Mucosa of descending colon (tissue), 3 donors: ENCODE data around the gene APH1B. TPM values are rescaled to one million over a fixed set of nuclear protein-coding genes. Genes with fewer than 3 reads are reported as not detected.

ENCODE experiments used
- ATAC-seq: fragments of 200-7000 bp; cut with Tn5 transposase; one replicate; pipeline ENCODE4 v1.9.1; 2020; ENCODE audit warnings: mild to moderate bottlenecking, moderate library complexity
- DNase-seq, 3 donors: peaks; one replicate each; pipeline ENCODE4 v3.0.0-alpha.2; 2020
- H3K36me3 ChIP-seq: fragments of 200-600 bp; one replicate; pipeline ENCODE4 v1.8.0; 2021; ENCODE audit warnings: low read depth, mild to moderate bottlenecking
- H3K4me1 ChIP-seq: fragments of 200-600 bp; one replicate; pipeline ENCODE4 v1.8.0; 2021; ENCODE audit warnings: low read depth, mild to moderate bottlenecking
- H3K4me3 ChIP-seq: fragments of 200-600 bp; one replicate; pipeline ENCODE4 v1.8.0; 2021; ENCODE audit warnings: mild to moderate bottlenecking
- H3K9me3 ChIP-seq: fragments of 200-600 bp; one replicate; pipeline ENCODE4 v1.8.0; 2021; ENCODE audit warnings: mild to moderate bottlenecking
- intact Hi-C, 2 donors: fragments of 100-400 bp; cut with DNase I in 1 of 2; cut with micrococcal nuclease in 1 of 2; formaldehyde crosslinking; loops; one replicate each; pipeline versions ENCODE4 v1.11.0 to v1.11.1; 2022; cut with DNase I, micrococcal nuclease
- total RNA-seq, 3 donors: library from RNA; stranded (reverse); fragmentation: NEBNext Ultra II Directional in 2 of 3; extraction: Animal tissue kit (Norgen Biotek cat#: 25700) in 2 of 3; gene quantifications; one replicate each; pipeline versions ENCODE4 v1.2.1 to v1.2.4, GENCODE V29; 2021 to 2023
- TF ChIP-seq, protein P1 (sequence below): fragments of 200-600 bp; IDR thresholded peaks from one replicate; pipeline ENCODE4 v1.8.0; 2022; ENCODE audit warnings: antibody characterized with exemption, mild to moderate bottlenecking
- donor health status: DM: no; HTN: no; CAD: no; lungs with moderate emphysema.
- donor health status: DM: no; HTN: no; CAD: no.
- donor health status: DM: no; HTN: yes; CAD: no.

The APH1B gene
- total RNA-seq, 3 donors from 2014 or later, result 6.1 to 12.7 (median 11.4) TPM

GRCh38 chr15:63306492-63307073 lies 29.2 kb downstream of the APH1B start:
- ATAC-seq (peak; percentile 45), DNase-seq (no peak)
- intact Hi-C loops, result no loop called here
- Histone ChIP-seq H3K4me1 (no peaks in the 10 kb centered on the region), H3K4me3 (no peak overlapping the region), H3K9me3 (no peaks in the 10 kb centered on the region), H3K36me3 (no peaks in the 10 kb centered on the region)
- TF ChIP-seq, protein P1, sequence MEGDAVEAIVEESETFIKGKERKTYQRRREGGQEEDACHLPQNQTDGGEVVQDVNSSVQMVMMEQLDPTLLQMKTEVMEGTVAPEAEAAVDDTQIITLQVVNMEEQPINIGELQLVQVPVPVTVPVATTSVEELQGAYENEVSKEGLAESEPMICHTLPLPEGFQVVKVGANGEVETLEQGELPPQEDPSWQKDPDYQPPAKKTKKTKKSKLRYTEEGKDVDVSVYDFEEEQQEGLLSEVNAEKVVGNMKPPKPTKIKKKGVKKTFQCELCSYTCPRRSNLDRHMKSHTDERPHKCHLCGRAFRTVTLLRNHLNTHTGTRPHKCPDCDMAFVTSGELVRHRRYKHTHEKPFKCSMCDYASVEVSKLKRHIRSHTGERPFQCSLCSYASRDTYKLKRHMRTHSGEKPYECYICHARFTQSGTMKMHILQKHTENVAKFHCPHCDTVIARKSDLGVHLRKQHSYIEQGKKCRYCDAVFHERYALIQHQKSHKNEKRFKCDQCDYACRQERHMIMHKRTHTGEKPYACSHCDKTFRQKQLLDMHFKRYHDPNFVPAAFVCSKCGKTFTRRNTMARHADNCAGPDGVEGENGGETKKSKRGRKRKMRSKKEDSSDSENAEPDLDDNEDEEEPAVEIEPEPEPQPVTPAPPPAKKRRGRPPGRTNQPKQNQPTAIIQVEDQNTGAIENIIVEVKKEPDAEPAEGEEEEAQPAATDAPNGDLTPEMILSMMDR, result no peak

DNA sequence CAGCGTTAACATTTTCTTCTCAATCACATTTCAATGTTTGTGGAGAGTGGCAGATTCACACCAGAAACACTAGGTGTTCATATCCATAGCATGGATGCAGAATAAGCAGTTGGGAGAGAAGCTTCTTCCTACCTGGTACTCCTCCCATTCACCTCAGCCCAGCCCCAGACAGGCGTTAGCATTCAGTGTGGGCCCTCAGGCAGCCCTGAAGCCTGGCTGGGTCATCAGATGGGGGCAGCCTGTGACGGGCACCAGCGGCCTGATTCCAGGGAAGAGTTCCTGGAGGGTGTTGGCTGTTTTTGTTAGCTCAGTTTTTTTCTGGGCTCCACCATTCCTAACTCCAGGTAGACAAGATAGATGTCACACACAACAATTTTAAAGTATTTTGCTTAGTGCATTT lies 31.1 kb downstream of the APH1B start:
- intact Hi-C loops, result no loop called here
- DNase-seq (no peak), ATAC-seq (peak; percentile 38)
- TF ChIP-seq, protein P1, result no peak
- Histone ChIP-seq H3K4me1 (no peaks in the 10 kb centered on the region), H3K36me3 (no peaks in the 10 kb centered on the region), H3K9me3 (no peaks in the 10 kb centered on the region), H3K4me3 (no peak overlapping the region)

DNA sequence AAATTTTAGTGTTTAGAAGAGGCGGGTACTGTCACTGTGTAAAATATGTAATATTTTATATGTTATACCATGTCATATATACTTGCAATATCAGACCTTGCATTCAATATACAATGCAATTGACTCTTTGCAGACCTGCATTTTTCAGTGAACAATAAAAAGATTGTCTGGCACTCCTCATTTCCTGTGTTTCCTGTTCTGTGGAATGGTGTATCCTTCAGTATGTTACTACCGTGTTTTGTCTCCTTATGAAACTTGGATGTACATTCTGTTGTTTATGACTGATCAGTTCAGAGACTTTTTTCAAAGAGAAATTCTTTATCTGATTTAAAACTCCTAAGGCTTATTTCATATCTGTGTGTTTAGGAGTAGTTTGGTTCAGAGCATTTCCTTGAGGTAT lies 31.5 kb downstream of the APH1B start:
- TF ChIP-seq, protein P1, result no peak

DNA sequence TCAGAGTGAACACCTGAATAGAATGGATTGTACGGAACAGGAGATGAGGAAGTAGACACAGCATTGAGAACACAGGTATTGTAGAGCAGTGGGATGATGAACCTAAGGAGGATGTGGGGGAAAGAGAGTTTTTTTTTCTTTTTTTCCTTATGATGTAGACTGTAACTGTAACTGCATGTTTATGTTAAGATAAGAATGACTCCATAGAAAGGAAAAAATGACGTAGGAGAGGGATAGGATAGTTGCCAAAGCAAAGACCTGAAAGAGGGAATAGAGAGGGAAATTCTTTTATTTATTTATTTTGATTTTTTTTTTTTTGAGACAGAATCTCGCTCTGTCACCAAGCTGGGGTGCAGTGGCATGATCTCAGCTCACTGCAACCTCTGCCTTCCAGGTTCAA lies 33.2 kb downstream of the APH1B start:
- H3K4me3 ChIP-seq, result no peak overlapping the region
- no peak for ATAC-seq
- no peaks in the 10 kb centered on the region for H3K4me1 ChIP-seq
- H3K9me3 ChIP-seq, result no peaks in the 10 kb centered on the region
- intact Hi-C loops, result no loop called here
- TF ChIP-seq, protein P1, result no peak
- no peak for DNase-seq
- no peaks in the 10 kb centered on the region for H3K36me3 ChIP-seq

More for the DNA sequence above, 31.5 kb downstream of the APH1B start:
- no peaks in the 10 kb centered on the region for H3K36me3 ChIP-seq
- intact Hi-C loops, result no loop called here
- no peaks in the 10 kb centered on the region for H3K4me1 ChIP-seq
- DNase-seq (no peak), ATAC-seq (peak; percentile 76)
- H3K9me3 ChIP-seq, result no peaks in the 10 kb centered on the region
- H3K4me3 ChIP-seq, result no peak overlapping the region

- TF ChIP-seq, protein P1, result no peak
- ATAC-seq, result no peak
These were observed 34.9 kb downstream of the APH1B start for GRCh38 chr15:63312286-63312685.

GRCh38 chr15:63313825-63314224 lies 36.4 kb downstream of the APH1B start:
- H3K36me3 ChIP-seq, result no peaks in the 10 kb centered on the region
- TF ChIP-seq, protein P1, result no peak
- no peaks in the 10 kb centered on the region for H3K9me3 ChIP-seq
- ATAC-seq, result no peak
- no peak for DNase-seq
- H3K4me3 ChIP-seq, result no peak overlapping the region
- intact Hi-C loops, result no loop called here
- H3K4me1 ChIP-seq, result no peaks in the 10 kb centered on the region

More at GRCh38 chr15:63312286-63312685, 34.9 kb downstream of the APH1B start:
- H3K9me3 ChIP-seq, result no peaks in the 10 kb centered on the region
- H3K4me3 ChIP-seq, result no peak overlapping the region
- no peaks in the 10 kb centered on the region for H3K4me1 ChIP-seq
- no peak for DNase-seq
- intact Hi-C loops, result no loop called here
- no peaks in the 10 kb centered on the region for H3K36me3 ChIP-seq
